GM12891 (cell line): ENCODE results near the gene DCLK1.

Source experiments
- DNase-seq: peaks from one replicate; pipeline ENCODE4 v3.0.0; 2011; ENCODE audit warnings: low spot score; ENCODE audit not compliant: insufficient read length
- FAIRE-seq: peaks from 2 replicates; lab custom pipeline; 2011; peaks lifted over from hg19 to GRCh38; lab: Jason Lieb, UNC
- PAX5 ChIP-seq: IDR thresholded peaks from 2 replicates; pipeline ENCODE4 v1.6.1; 2011; ENCODE audit warnings: low read length, moderate library complexity, mild to moderate bottlenecking; ENCODE audit not compliant: insufficient read depth, severe bottlenecking
- POLR2A ChIP-seq: IDR thresholded peaks from 2 replicates; pipeline ENCODE4 v1.6.1; 2011; ENCODE audit warnings: low read depth, low read length, control low read depth
- POLR2AphosphoS5 ChIP-seq: IDR thresholded peaks from 2 replicates; pipeline ENCODE4 v1.6.1; 2011; ENCODE audit warnings: low read depth, low read length, control low read depth
- POU2F2 ChIP-seq: IDR thresholded peaks from 2 replicates; pipeline ENCODE4 v1.6.1; 2011; ENCODE audit warnings: low read depth, mild to moderate bottlenecking, control low read depth, low read length, moderate library complexity
- SPI1 ChIP-seq: IDR thresholded peaks from 2 replicates; pipeline ENCODE4 v1.6.1; 2011; ENCODE audit warnings: low read depth, low read length, control low read depth
- TAF1 ChIP-seq: IDR thresholded peaks from 2 replicates; pipeline ENCODE4 v1.6.1; 2011; ENCODE audit warnings: low read depth, low read length, control low read depth

The DCLK1 gene

GRCh38 chr13:36057041-36057440, 74.1 kb downstream of the DCLK1 start:
- FAIRE-seq (no peak), DNase-seq (no peak)
- no peak for TF ChIP-seq POLR2A
- no peak for TF ChIP-seq TAF1
- no peak for TF ChIP-seq POLR2AphosphoS5
- TF ChIP-seq POU2F2: no peak
- no peak for TF ChIP-seq PAX5

DNA sequence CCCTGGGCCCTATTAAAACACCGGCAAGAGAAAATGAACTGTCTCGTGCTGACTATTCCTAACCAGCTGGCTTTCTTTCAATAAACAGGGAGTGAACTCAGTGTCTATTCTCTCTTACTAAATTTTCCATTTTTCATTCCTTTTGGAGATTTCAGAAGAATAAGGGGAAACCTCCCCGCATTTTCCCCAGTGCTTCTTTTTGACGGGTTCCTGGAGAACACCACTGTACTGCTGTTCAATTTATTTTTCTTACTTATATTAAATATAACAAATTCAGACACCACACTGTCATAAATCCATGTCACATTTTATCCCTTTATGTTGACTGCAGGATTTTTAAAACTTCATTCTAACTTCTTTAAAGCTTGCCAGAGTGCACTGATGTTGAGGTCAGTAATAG, 75.8 kb downstream of the DCLK1 start:
- no peak for DNase-seq
- TF ChIP-seq PAX5 (no peak), TAF1 (no peak), POLR2A (no peak), POU2F2 (no peak), SPI1 (no peak), POLR2AphosphoS5 (no peak)
- no peak for FAIRE-seq

DNA sequence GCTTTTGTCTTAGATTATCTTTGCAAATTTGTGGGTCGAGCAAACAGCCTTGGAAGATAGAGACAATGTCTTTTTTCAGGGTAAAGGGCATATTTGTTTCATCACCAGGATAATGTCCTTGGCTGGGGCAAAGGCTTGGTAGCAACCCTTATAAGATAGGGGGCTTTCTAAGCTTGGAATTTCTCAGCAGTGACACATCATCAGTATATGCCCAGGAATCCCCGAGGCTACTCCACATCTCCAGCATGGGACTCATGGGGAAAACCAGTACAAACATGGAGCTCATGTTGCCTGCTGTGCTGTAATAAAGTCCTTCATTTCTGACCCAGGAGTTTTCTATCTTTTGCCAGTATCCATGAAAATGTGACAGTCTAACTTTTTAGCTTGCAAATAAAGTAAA, 77.1 kb downstream of the DCLK1 start:
- DNase-seq: no peak
- no peak for FAIRE-seq
- no peak for TF ChIP-seq SPI1
- TF ChIP-seq POLR2A: no peak
- no peak for TF ChIP-seq TAF1
- no peak for TF ChIP-seq POLR2AphosphoS5
- TF ChIP-seq PAX5: no peak
- TF ChIP-seq POU2F2: no peak

GRCh38 chr13:36051082-36051481, 80.1 kb downstream of the DCLK1 start:
- FAIRE-seq (no peak), DNase-seq (no peak)
- TF ChIP-seq POU2F2 (no peak), TAF1 (no peak), PAX5 (no peak), POLR2A (no peak), POLR2AphosphoS5 (no peak), SPI1 (no peak)

DNA sequence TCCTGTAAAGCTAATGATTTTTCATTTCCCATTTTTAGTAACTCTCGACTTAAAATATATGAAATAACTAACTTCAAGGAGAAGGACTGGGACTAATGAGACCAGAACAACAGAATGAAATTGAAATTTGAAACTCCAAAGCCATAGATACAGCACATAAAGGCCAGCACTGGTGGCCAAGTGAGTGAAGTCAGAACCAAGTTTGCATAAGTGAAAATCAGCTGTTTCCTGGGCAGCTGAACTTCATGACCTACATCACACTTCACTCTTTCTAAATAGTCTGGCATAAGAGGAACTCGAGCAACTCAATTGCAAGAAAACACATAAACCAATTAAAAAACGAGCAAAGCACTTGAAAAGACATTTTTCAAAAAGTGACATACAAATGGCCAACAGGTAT, 84.5 kb downstream of the DCLK1 start:
- no peak for FAIRE-seq
- TF ChIP-seq PAX5: no peak
- no peak for TF ChIP-seq SPI1
- DNase-seq: no peak

- no peak for TF ChIP-seq POLR2A
- no peak for TF ChIP-seq PAX5
- TF ChIP-seq SPI1: no peak
- no peak for TF ChIP-seq POU2F2
- TF ChIP-seq TAF1: no peak
- TF ChIP-seq POLR2AphosphoS5: no peak
- FAIRE-seq: no peak
- no peak for DNase-seq
These were observed 92.2 kb downstream of the DCLK1 start for GRCh38 chr13:36038785-36039555.

DNA sequence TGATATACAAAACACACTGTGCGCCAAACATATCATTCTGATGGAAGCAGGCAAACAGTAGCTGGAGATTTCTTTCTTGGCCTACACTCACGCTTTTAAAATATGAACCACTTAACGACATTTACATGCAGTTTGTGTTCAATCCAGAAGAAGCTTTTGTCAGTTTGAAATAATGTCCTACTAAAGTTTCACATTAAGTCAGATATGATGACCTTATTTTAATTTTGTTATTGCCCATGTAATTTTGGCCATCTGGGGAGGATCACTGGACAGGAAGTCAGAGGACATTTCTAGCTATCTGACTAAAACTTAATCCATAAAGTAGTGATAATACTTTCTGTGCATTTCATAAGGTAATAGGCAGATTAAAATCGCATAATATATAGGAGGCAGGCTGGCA, 98.1 kb downstream of the DCLK1 start:
- FAIRE-seq (no peak), DNase-seq (no peak)
- TF ChIP-seq POLR2AphosphoS5 (no peak), SPI1 (no peak), TAF1 (no peak), PAX5 (no peak), POLR2A (no peak), POU2F2 (no peak)

GRCh38 chr13:36031490-36031889, 99.7 kb downstream of the DCLK1 start:
- no peak for TF ChIP-seq SPI1
- TF ChIP-seq POU2F2: no peak
- TF ChIP-seq TAF1: no peak
- TF ChIP-seq POLR2AphosphoS5: no peak
- TF ChIP-seq POLR2A: no peak
- no peak for TF ChIP-seq PAX5
- DNase-seq (no peak), FAIRE-seq (no peak)

DNA sequence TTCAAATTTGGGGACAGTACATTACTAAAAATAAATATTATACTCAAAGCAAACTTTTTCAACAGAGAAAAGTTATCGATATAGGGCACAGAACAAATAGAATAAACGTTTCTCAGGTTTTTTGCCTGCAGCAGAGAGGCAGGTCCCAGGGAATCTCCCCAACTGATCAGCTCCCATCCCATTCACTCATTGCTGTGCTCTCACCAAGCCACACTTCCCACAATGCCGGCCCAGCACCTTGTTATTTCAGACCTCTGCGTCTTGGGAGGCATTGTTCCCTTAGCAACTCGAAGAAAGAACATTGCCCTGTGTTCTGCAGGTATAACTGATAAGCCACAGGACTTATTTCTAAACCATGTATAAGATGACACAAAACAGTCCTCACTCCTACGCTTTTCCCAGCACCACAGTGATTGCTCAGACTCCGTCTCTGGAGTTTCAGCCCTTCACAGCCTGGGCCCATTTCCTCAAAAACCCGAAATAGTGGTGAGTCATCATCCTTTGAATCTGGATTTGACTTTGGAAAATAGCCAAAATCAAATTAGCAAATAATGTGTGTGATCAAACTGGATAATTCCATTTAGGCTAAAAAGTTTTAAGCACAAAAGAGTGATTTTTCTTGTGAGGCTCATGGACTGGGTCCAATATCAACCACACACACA, 100.4 kb downstream of the DCLK1 start:
- TF ChIP-seq POLR2AphosphoS5 (no peak), TAF1 (no peak), POLR2A (no peak), PAX5 (no peak), POU2F2 (no peak)
- no peak for DNase-seq
- no peak for FAIRE-seq
